Measurements from ENCODE around the gene ARHGEF25. TPM values are rescaled to one million over a fixed set of nuclear protein-coding genes. Genes with fewer than 3 reads are reported as not detected.

The ARHGEF25 gene
- total RNA-seq, 3 donors from 2014 or later (not counting 1 experiment from before 2014, with no cell fraction given): 3.1 to 6.5 (median 5.1) TPM

DNA sequence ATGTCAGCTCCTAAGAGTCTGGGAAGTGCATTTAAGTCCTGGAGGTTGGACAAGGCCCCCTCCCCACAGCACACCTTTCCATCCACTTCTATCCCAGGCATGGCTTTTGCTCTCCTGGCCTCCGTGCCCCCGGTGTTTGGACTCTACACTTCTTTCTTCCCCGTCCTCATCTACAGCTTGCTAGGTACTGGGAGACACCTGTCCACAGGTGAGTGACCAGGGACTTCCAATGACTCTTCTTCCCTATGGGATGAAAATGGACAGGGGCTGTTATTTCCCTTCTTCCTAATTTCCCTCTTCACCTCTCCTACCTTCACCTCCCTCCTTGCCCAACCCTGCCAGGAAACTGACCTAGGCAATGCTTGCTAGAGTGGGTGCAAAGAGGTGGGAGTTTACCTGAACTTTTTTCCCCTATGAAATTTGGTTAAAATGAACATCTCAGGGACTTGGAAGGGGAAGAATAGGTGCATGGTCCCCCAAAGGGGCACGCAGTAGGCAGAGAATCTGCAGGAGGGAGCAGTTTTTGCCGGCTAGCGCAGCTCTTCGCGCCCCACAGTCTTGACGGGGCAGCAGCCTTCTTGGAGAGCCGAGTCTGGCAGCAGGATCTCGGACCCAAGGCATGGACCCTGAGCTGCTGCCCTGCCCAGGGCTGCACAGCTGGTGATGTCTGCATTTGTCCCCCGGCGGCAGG, 9.2 kb downstream of the ARHGEF25 start:
- Mint-ChIP-seq H3K4me1 (peaks cover 31 to 32% of the 10 kb centered on the region in 2 donors), H3K9me3 (no peaks in the 10 kb centered on the region), H3K27ac (peak overlapping the region in 1 of 2 donors; percentile 63), H3K27me3 (ENCODE audit: low read depth in 2 of 2) (peaks cover 65 to 66% of the 10 kb centered on the region in 2 donors), H3K36me3 (no peaks in the 10 kb centered on the region), H3K4me3 (peak overlapping the region; percentile 84)
- Histone ChIP-seq H3K4me3 (ENCODE audit: low read length) (no peak overlapping the region), H3K9me3 (ENCODE audit: control insufficient read depth, insufficient read depth, low read length) (no peaks in the 10 kb centered on the region), H3K36me3 (ENCODE audit: control insufficient read depth, insufficient read depth, low read length) (no peaks in the 10 kb centered on the region), H3K27ac (ENCODE audit: low read length) (no peak overlapping the region), H3K27me3 (ENCODE audit: control insufficient read depth, insufficient read depth, low read length) (peaks cover 63% of the 10 kb centered on the region), H3K4me1 (ENCODE audit: control insufficient read depth, insufficient read depth, low read length) (peaks cover 30% of the 10 kb centered on the region)
- ATAC-seq (no peak), DNase-seq (no peak)
- intact Hi-C loops (cut with micrococcal nuclease): loop anchor here (5.0 kb wide), 1 partner anchor 143 kb away; the partner anchor contains the start of gene ARHGAP9
- WGBS (ENCODE audit: insufficient coverage): 10% methylated on average over 13 of the region's 13 CpGs
- TF ChIP-seq, protein P1, sequence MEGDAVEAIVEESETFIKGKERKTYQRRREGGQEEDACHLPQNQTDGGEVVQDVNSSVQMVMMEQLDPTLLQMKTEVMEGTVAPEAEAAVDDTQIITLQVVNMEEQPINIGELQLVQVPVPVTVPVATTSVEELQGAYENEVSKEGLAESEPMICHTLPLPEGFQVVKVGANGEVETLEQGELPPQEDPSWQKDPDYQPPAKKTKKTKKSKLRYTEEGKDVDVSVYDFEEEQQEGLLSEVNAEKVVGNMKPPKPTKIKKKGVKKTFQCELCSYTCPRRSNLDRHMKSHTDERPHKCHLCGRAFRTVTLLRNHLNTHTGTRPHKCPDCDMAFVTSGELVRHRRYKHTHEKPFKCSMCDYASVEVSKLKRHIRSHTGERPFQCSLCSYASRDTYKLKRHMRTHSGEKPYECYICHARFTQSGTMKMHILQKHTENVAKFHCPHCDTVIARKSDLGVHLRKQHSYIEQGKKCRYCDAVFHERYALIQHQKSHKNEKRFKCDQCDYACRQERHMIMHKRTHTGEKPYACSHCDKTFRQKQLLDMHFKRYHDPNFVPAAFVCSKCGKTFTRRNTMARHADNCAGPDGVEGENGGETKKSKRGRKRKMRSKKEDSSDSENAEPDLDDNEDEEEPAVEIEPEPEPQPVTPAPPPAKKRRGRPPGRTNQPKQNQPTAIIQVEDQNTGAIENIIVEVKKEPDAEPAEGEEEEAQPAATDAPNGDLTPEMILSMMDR (IDR thresholded peaks at IDR 0.05): no peak

DNA sequence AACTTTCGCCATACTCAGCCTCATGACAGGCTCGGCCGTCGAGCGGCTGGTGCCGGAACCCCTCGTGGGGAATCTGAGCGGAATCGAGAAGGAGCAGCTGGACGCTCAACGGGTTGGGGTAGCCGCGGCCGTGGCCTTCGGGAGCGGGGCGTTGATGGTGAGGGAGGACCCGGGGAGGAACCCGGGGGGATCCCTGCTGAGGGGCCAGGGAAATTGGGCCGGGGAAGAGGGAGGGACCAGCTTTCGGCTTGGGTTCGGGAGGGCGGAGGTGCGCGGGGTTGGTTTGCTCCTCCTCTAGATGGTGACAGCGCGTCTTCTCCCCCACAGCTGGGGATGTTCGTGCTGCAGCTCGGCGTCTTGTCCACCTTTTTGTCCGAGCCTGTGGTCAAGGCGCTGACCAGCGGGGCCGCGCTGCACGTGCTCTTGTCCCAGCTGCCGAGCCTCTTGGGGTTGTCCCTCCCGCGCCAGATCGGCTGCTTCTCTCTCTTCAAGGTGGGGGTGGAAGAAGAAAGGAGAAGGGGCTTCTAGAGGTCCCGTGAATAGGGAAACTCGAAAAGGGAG, 9.8 kb downstream of the ARHGEF25 start:
- 3% methylated on average over 42 of the region's 42 CpGs for WGBS (ENCODE audit: insufficient coverage)
- H3K36me3 Mint-ChIP-seq: no peaks in the 10 kb centered on the region
- intact Hi-C loops (cut with micrococcal nuclease): loop anchor here (1.0 to 5.0 kb wide), 2 partner anchors 38 to 144 kb away; partner anchors contain the start of gene ARHGAP9
- Histone ChIP-seq H3K4me3 (ENCODE audit: low read length) (peak overlapping the region; percentile 28), H3K36me3 (ENCODE audit: control insufficient read depth, insufficient read depth, low read length) (no peaks in the 10 kb centered on the region), H3K27ac (ENCODE audit: low read length) (no peak overlapping the region), H3K9me3 (ENCODE audit: control insufficient read depth, insufficient read depth, low read length) (no peaks in the 10 kb centered on the region), H3K27me3 (ENCODE audit: control insufficient read depth, insufficient read depth, low read length) (peaks cover 69% of the 10 kb centered on the region), H3K4me1 (ENCODE audit: control insufficient read depth, insufficient read depth, low read length) (peaks cover 30% of the 10 kb centered on the region)
- ATAC-seq: peak in 2 of 3 donors; percentile 33 to 42
- H3K9me3 Mint-ChIP-seq: no peaks in the 10 kb centered on the region
- peak in 1 of 2 donors; percentile 37 for DNase-seq
- peaks cover 31 to 32% of the 10 kb centered on the region in 2 donors for H3K4me1 Mint-ChIP-seq
- H3K4me3 Mint-ChIP-seq: peak overlapping the region; percentile 84
- peak overlapping the region in 1 of 2 donors; percentile 63 for H3K27ac Mint-ChIP-seq
- TF ChIP-seq, protein P1 (IDR thresholded peaks at IDR 0.05): no peak
- H3K27me3 Mint-ChIP-seq (ENCODE audit: low read depth in 2 of 2): peaks cover 69 to 72% of the 10 kb centered on the region in 2 donors

DNA sequence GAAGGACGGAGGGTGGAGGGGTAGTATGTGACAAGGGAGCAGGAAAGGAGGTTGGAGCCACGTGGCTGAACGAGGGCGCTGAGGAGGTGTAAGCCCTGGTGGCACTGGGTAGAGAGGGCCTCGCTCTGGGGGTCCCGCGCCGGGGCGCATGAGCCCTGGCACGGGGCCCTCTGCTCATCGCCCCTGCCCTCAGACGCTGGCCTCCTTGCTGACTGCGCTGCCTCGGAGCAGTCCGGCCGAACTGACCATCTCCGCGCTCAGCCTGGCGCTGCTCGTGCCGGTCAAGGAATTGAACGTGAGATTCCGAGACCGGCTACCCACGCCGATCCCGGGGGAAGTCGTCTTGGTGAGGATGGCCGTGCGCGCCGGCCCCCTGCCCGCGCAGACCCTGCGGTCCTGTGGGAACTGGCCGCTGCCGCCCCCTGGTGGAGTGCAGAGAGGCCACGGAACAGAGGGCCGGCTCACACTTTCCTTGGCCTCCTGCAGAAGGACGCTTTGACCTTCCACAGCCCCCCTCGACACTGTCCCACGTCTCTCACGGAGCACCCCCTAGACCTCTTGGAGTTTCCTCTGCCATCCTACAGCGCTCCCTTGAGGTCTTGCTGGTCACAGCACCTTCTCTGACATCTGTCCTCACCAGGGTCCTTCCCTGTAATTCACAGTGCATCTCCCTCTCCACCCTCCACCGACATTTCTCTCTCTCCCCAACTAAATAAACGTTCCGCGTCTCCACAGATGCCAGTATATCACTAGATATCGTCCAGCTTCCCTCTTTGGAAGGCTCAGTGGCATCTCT, 10.5 kb downstream of the ARHGEF25 start:
- H3K4me3 Mint-ChIP-seq: peak overlapping the region; percentile 84
- ATAC-seq (peak; percentile 73 to 83 (median 75)), DNase-seq (peak; percentile 61 to 74)
- H3K9me3 Mint-ChIP-seq: no peaks in the 10 kb centered on the region
- Histone ChIP-seq H3K27ac (ENCODE audit: low read length) (no peak overlapping the region), H3K27me3 (ENCODE audit: control insufficient read depth, insufficient read depth, low read length) (peaks cover 76% of the 10 kb centered on the region), H3K36me3 (ENCODE audit: control insufficient read depth, insufficient read depth, low read length) (no peaks in the 10 kb centered on the region), H3K4me3 (ENCODE audit: low read length) (peak overlapping the region; percentile 28), H3K4me1 (ENCODE audit: control insufficient read depth, insufficient read depth, low read length) (peaks cover 30% of the 10 kb centered on the region), H3K9me3 (ENCODE audit: control insufficient read depth, insufficient read depth, low read length) (no peaks in the 10 kb centered on the region)
- 2% methylated on average over 49 of the region's 49 CpGs for WGBS (ENCODE audit: insufficient coverage)
- intact Hi-C loops (cut with micrococcal nuclease): loop anchor here (1.0 to 5.0 kb wide), 3 partner anchors 38 to 162 kb away; partner anchors contain the start of genes ARHGAP9 and GLI1
- no peaks in the 10 kb centered on the region for H3K36me3 Mint-ChIP-seq
- peaks cover 32% of the 10 kb centered on the region in 2 donors for H3K4me1 Mint-ChIP-seq
- TF ChIP-seq, protein P1 (IDR thresholded peaks at IDR 0.05): peak; percentile 96
- H3K27me3 Mint-ChIP-seq (ENCODE audit: low read depth in 2 of 2): peaks cover 75 to 79% of the 10 kb centered on the region in 2 donors
- peak overlapping the region in 1 of 2 donors; percentile 63 for H3K27ac Mint-ChIP-seq

All from natural killer cell (primary cell).